HG03095 (cell line): ENCODE measurements around the gene GNB5.
"Not testable (repeated sequence)": the region's sequence is repeated elsewhere in the genome, so short reads cannot be mapped to it uniquely, and the experiment has no call there.

ENCODE experiments used
- ATAC-seq: cut with Tn5 transposase; IDR thresholded peaks from one replicate; pipeline ENCODE4 v1.9.1; 2021; ENCODE audit warnings: moderate library complexity; ENCODE audit not compliant: unreplicated experiment

Gene GNB5

GRCh38 chr15:52171807-52172206 is 19.4 kb downstream of the GNB5 start:
- no peak for ATAC-seq

GRCh38 chr15:52171386-52171785 is 19.8 kb downstream of the GNB5 start:
- ATAC-seq: no peak

GRCh38 chr15:52170199-52170598 is 21.0 kb downstream of the GNB5 start:
- not testable (repeated sequence) for ATAC-seq

- ATAC-seq: not testable (repeated sequence)
Measured at GRCh38 chr15:52165494-52166131, 25.6 kb downstream of the GNB5 start.

GRCh38 chr15:52164631-52165265 is 26.4 kb downstream of the GNB5 start:
- no peak for ATAC-seq

- no peak for ATAC-seq
Measured at GRCh38 chr15:52163321-52164190, 27.6 kb downstream of the GNB5 start.

- ATAC-seq: no peak
Measured at GRCh38 chr15:52162876-52163275, 28.3 kb downstream of the GNB5 start.

- ATAC-seq: no peak
Measured at GRCh38 chr15:52162260-52162659, 28.9 kb downstream of the GNB5 start.

GRCh38 chr15:52161406-52161966 is 29.7 kb downstream of the GNB5 start:
- ATAC-seq: no peak

- no peak for ATAC-seq
Measured at GRCh38 chr15:52159645-52160044, 31.5 kb downstream of the GNB5 start.

GRCh38 chr15:52158084-52158765 is 33.0 kb downstream of the GNB5 start:
- ATAC-seq: no peak

GRCh38 chr15:52155878-52156277 is 35.3 kb downstream of the GNB5 start:
- ATAC-seq: no peak

GRCh38 chr15:52154896-52155865 is 36.0 kb downstream of the GNB5 start:
- ATAC-seq: no peak

GRCh38 chr15:52153900-52154895 is 37.0 kb downstream of the GNB5 start:
- ATAC-seq: no peak

GRCh38 chr15:52151353-52151752 is 39.8 kb downstream of the GNB5 start:
- no peak for ATAC-seq

- no peak for ATAC-seq
Measured at GRCh38 chr15:52150871-52151270, 40.3 kb downstream of the GNB5 start.

- no peak for ATAC-seq
Measured at GRCh38 chr15:52150043-52150825, 41.0 kb downstream of the GNB5 start.

GRCh38 chr15:52148403-52148802 is 42.8 kb downstream of the GNB5 start:
- ATAC-seq: no peak
